Ovary (tissue), 9 donors: Measurements from ENCODE around the gene CPXM2. TPM values are rescaled to one million over a fixed set of nuclear protein-coding genes. Genes with fewer than 3 reads are reported as not detected.

Experiments used
- DNase-seq, 5 donors: peaks; one replicate each; pipeline ENCODE4 v3.0.0-alpha.2; 2019 to 2020
- H3K27ac ChIP-seq, 2 donors: fragments of 200-600 bp; one replicate each; pipeline versions ENCODE4 v1.5.1 to v1.8.0; 2019 to 2022
- H3K27me3 ChIP-seq: fragments of 200-600 bp; one replicate; pipeline ENCODE4 v1.8.0; 2022
- H3K36me3 ChIP-seq: fragments of 200-600 bp; sonication (generic); one replicate; pipeline ENCODE4 v1.5.1; 2019
- H3K4me1 ChIP-seq: one replicate; pipeline ENCODE4 v1.8.1; 2013; ENCODE audit warnings: mild to moderate bottlenecking, moderate library complexity; ENCODE audit not compliant: insufficient read depth
- H3K4me3 ChIP-seq: fragments of 200-600 bp; sonication (generic); one replicate; pipeline ENCODE4 v1.5.1; 2017
- H3K9me3 ChIP-seq, 2 donors: fragments of 200-600 bp in 1 of 2; sonication (generic) in 1 of 2; one replicate each; pipeline versions ENCODE4 v1.5.1 to v1.8.1; 2013 to 2019; ENCODE audit warnings: mild to moderate bottlenecking in 1 of 2, moderate library complexity in 1 of 2
- CTCF ChIP-seq, 3 donors: fragments of 450-650 bp in 2 of 3; fragments of 200-600 bp in 1 of 3; IDR thresholded peaks; one replicate each; pipeline versions ENCODE4 v1.5.1 to v1.8.0; 2016 to 2022; ENCODE audit warnings: antibody characterized with exemption in 3 of 3, mild to moderate bottlenecking in 1 of 3
- EP300 ChIP-seq: sonication (generic); formaldehyde crosslinking; IDR thresholded peaks from one replicate; pipeline ENCODE4 v1.6.1; 2017; ENCODE audit warnings: antibody characterized with exemption
- POLR2A ChIP-seq: fragments of 450-650 bp; IDR thresholded peaks from one replicate; pipeline ENCODE4 v1.6.1; 2017; ENCODE audit warnings: antibody characterized with exemption, mild to moderate bottlenecking, moderate library complexity
- WGBS, 3 donors: extraction: QIAGEN DNeasy Blood & Tissue Kit in 1 of 3; methylation state at CpG; one replicate each; pipeline versions ENCODE4 v1.1.5 to v1.1.7; 2013 to 2017; 5-methylcytosine and 5-hydroxymethylcytosine counted together
- intact Hi-C, 4 donors: fragments of 100-400 bp; cut with DNase I; formaldehyde crosslinking; loops; one replicate each; pipeline versions ENCODE4 v1.11.0 to v1.15.1; 2022 to 2023
- polyA plus RNA-seq, 2 donors: library from polyadenylated mRNA; stranded (reverse); fragments of 200-250 nt in 1 of 2; fragments of 350-450 nt in 1 of 2; fragmentation: Illumina TruSeq in 1 of 2; extraction: RNeasy Lipid Tissue Mini Kit (QIAGEN cat#74804) in 1 of 2; gene quantifications; one replicate each; pipeline ENCODE4 v1.2.3, GENCODE V29; 2013 to 2014
- total RNA-seq, 7 donors: library from RNA; depleted of rRNA in 2 of 7; stranded (reverse); fragments of >200 nt in 2 of 7; fragmentation: NEBNext Ultra II Directional in 3 of 7; extraction: Animal tissue kit (Norgen Biotek cat#: 25700) in 3 of 7; gene quantifications; one replicate each; pipeline versions ENCODE4 v1.1.0 to v1.2.4, GENCODE V29; 2016 to 2023
- donor health status: DM: no; HTN: no; CAD: no; lungs with moderate emphysema.
- donor health status: DM: no; HTN: no; CAD: no.
- donor health status: Bipolar disorder and iron deficiency.
- donor health status: DM: yes; HTN: yes; CAD: no.
- donor health status: DM: no; HTN: no; CAD: no.
- donor health status: DM: yes; HTN: yes; CAD: no.

Gene CPXM2
- total and polyA plus RNA-seq, 9 donors: 5.5 to 66.0 (median 13.3) TPM

DNA sequence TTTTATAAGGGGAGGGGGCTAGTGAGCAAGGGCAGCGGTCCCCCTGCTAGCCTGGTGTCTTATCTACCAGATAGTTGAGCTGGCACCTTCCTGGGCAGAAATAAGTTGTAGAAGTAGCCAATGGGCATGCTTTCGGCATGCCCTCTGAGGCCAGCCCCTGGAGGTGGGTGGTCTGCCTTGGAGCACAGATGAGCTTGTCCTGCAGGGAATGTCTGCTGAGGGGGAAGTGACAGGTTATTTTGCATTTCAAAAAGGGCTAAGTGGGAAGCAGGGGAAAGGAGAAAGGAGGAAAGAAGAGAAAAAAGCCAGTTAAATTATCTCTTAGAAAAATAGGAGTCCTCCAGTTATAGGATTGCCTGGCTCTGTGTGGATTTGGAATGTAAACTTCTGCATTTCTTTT is 136.5 kb downstream of the CPXM2 start:
- no peak for DNase-seq
- Histone ChIP-seq H3K4me1 (no peaks in the 10 kb centered on the region), H3K27ac (no peak overlapping the region), H3K27me3 (no peaks in the 10 kb centered on the region), H3K36me3 (no peaks in the 10 kb centered on the region), H3K9me3 (peaks cover 0 to 3% of the 10 kb centered on the region in 2 donors), H3K4me3 (no peak overlapping the region)
- 75 to 80% (median 78%) methylated on average over 2 of the region's 2 CpGs for WGBS, 3 donors
- intact Hi-C loops: no loop called here
- no peak for TF ChIP-seq EP300
- no peak for TF ChIP-seq POLR2A
- no peak for TF ChIP-seq CTCF (IDR thresholded peaks at IDR 0.05)

DNA sequence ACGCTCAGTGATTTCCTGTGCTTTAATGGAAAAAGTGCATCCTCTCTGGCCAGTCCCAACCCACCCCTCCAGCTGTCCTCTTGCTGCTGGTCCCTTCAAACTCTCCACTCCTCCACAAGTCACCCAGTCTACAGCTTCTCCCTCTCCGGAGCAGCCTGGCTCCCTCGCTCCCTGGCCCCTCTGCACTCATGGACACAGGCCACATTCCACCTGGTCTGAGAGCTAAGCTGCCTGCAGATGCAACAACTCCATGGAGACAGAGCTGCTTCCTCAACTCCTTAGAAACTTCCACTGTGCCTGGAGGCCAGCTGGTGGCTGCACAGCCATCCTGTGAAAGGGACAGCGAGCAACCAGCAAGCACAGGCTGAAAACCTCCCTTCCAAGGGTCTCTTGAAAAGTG is 137.5 kb downstream of the CPXM2 start:
- no peak for DNase-seq
- no peaks in the 10 kb centered on the region for H3K27me3 ChIP-seq
- intact Hi-C loops: no loop called here
- H3K27ac ChIP-seq: no peak overlapping the region
- TF ChIP-seq EP300 (no peak), POLR2A (no peak), CTCF (IDR thresholded peaks at IDR 0.05) (no peak)
- no peaks in the 10 kb centered on the region for H3K4me1 ChIP-seq
- no peaks in the 10 kb centered on the region for H3K36me3 ChIP-seq
- no peak overlapping the region for H3K4me3 ChIP-seq
- WGBS, 3 donors: 76 to 81% (median 80%) methylated on average over 4 of the region's 4 CpGs
- H3K9me3 ChIP-seq: peaks cover 0 to 3% of the 10 kb centered on the region in 2 donors

GRCh38 chr10:123751342-123752134 is 140.1 kb downstream of the CPXM2 start:
- Histone ChIP-seq H3K9me3 (peaks cover 0 to 3% of the 10 kb centered on the region in 2 donors), H3K36me3 (no peaks in the 10 kb centered on the region)
- WGBS, 3 donors: 65 to 76% (median 72%) methylated on average over 10 of the region's 10 CpGs

GRCh38 chr10:123750901-123751300 is 140.7 kb downstream of the CPXM2 start:
- H3K9me3 ChIP-seq: peaks cover 0 to 3% of the 10 kb centered on the region in 2 donors
- WGBS, 3 donors: 88 to 94% (median 93%) methylated on average over 9 of the region's 9 CpGs
- DNase-seq: no peak
- no peaks in the 10 kb centered on the region for H3K4me1 ChIP-seq
- intact Hi-C loops: no loop called here
- H3K27me3 ChIP-seq: no peaks in the 10 kb centered on the region
- no peak overlapping the region for H3K27ac ChIP-seq
- no peak overlapping the region for H3K4me3 ChIP-seq
- no peak for TF ChIP-seq CTCF (IDR thresholded peaks at IDR 0.05)
- no peak for TF ChIP-seq EP300
- no peak for TF ChIP-seq POLR2A
- no peaks in the 10 kb centered on the region for H3K36me3 ChIP-seq

More at GRCh38 chr10:123751342-123752134, 140.1 kb downstream of the CPXM2 start:
- Histone ChIP-seq H3K27me3 (no peaks in the 10 kb centered on the region), H3K27ac (no peak overlapping the region), H3K4me1 (no peaks in the 10 kb centered on the region), H3K4me3 (no peak overlapping the region)
- intact Hi-C loops: no loop called here
- no peak for DNase-seq
- TF ChIP-seq POLR2A: no peak
- no peak for TF ChIP-seq EP300
- no peak for TF ChIP-seq CTCF (IDR thresholded peaks at IDR 0.05)
